HEK293 (cell line): ENCODE data around the gene SMIM20.

ENCODE experiments used
- CTCF ChIA-PET: fragments of 350-600 bp; formaldehyde crosslinking; extraction: SDS; loops from one replicate; lab custom pipeline; 2021; ENCODE audit warnings: antibody characterized with exemption; lab: Yijun Ruan, JAX
- POLR2A ChIA-PET: fragments of 300-600 bp; formaldehyde crosslinking; extraction: SDS; loops from one replicate; lab custom pipeline; 2020; ENCODE audit warnings: antibody characterized with exemption, inconsistent platforms; lab: Yijun Ruan, JAX
- H3K27ac ChIP-seq: fragments of 200-500 bp; sonication (Bioruptor generic); 2 replicates; pipeline ENCODE4 v1.5.1; 2014; ENCODE audit warnings: low read depth, low read length, control low read depth, inconsistent platforms; ENCODE audit errors: extremely low read depth
- H3K36me3 ChIP-seq, 2 experiments: fragments of 200-500 bp in 1 of 2; sonication (Bioruptor generic) in 1 of 2; 1 replicate in 1 of 2; 2 replicates in 1 of 2; pipeline ENCODE4 v1.5.1; 2014 to 2017; ENCODE audit warnings: inconsistent platforms in 2 of 2, low read length in 2 of 2; ENCODE audit not compliant: control insufficient read depth in 2 of 2, insufficient read depth in 1 of 2
- H3K4me1 ChIP-seq: fragments of 200-500 bp; sonication (Bioruptor generic); 2 replicates; pipeline ENCODE4 v1.5.1; 2014; ENCODE audit warnings: mild to moderate bottlenecking, low read length, inconsistent platforms; ENCODE audit not compliant: control insufficient read depth, insufficient read depth
- H3K4me3 ChIP-seq: 2 replicates; pipeline ENCODE4 v1.5.1; 2011; ENCODE audit warnings: low read depth, mild to moderate bottlenecking, control low read depth, low read length, moderate library complexity
- H3K9me3 ChIP-seq: fragments of 200-500 bp; sonication (Bioruptor generic); 2 replicates; pipeline ENCODE4 v1.5.1; 2014; ENCODE audit warnings: low read depth, low read length, inconsistent platforms; ENCODE audit not compliant: control insufficient read depth, insufficient read depth
- MYNN ChIP-seq: fragments of 450-650 bp; formaldehyde crosslinking; IDR thresholded peaks from 2 replicates; pipeline ENCODE4 v1.5.1; 2016; ENCODE audit warnings: missing biosample characterization, missing genetic modification characterization, borderline replicate concordance
- ZBTB7A ChIP-seq: fragments of 450-650 bp; formaldehyde crosslinking; IDR thresholded peaks from 2 replicates; pipeline ENCODE4 v1.5.1; 2016; ENCODE audit warnings: low read depth, missing biosample characterization, missing genetic modification characterization
- ZBTB8A ChIP-seq: fragments of 450-650 bp; formaldehyde crosslinking; IDR thresholded peaks from 2 replicates; pipeline ENCODE4 v1.5.1; 2016; ENCODE audit warnings: missing biosample characterization, missing genetic modification characterization
- ZFP37 ChIP-seq: fragments of 450-650 bp; formaldehyde crosslinking; IDR thresholded peaks from 2 replicates; pipeline ENCODE4 v1.5.1; 2016; ENCODE audit warnings: missing biosample characterization, missing genetic modification characterization
- ZIC2 ChIP-seq: fragments of 450-650 bp; formaldehyde crosslinking; IDR thresholded peaks from 2 replicates; pipeline ENCODE4 v1.5.1; 2016; ENCODE audit warnings: missing biosample characterization, missing genetic modification characterization
- ZNF112 ChIP-seq: fragments of 450-650 bp; formaldehyde crosslinking; IDR thresholded peaks from 2 replicates; pipeline ENCODE4 v1.5.0; 2017; ENCODE audit warnings: missing biosample characterization, missing genetic modification characterization
- ZNF169 ChIP-seq: fragments of 450-650 bp; formaldehyde crosslinking; IDR thresholded peaks from 2 replicates; pipeline ENCODE4 v1.5.1; 2016; ENCODE audit warnings: missing biosample characterization, missing genetic modification characterization
- ZNF214 ChIP-seq: fragments of 450-650 bp; formaldehyde crosslinking; IDR thresholded peaks from 2 replicates; pipeline ENCODE4 v1.5.1; 2017; ENCODE audit warnings: missing biosample characterization, mild to moderate bottlenecking, missing genetic modification characterization, borderline replicate concordance
- ZNF366 ChIP-seq: fragments of 450-650 bp; formaldehyde crosslinking; conservative IDR thresholded peaks from 2 replicates; pipeline ENCODE4 v1.5.1; 2016; ENCODE audit warnings: missing biosample characterization, missing genetic modification characterization
- ZNF416 ChIP-seq: fragments of 450-650 bp; formaldehyde crosslinking; IDR thresholded peaks from 2 replicates; pipeline ENCODE4 v1.5.1; 2016; ENCODE audit warnings: missing biosample characterization, missing genetic modification characterization
- ZNF555 ChIP-seq: fragments of 450-650 bp; formaldehyde crosslinking; conservative IDR thresholded peaks from 2 replicates; pipeline ENCODE4 v1.5.1; 2017; ENCODE audit warnings: missing biosample characterization, mild to moderate bottlenecking, missing genetic modification characterization, inconsistent platforms
- ZNF701 ChIP-seq: fragments of 450-650 bp; formaldehyde crosslinking; IDR thresholded peaks from 2 replicates; pipeline ENCODE4 v1.5.1; 2016; ENCODE audit warnings: missing biosample characterization, missing genetic modification characterization
- ZNF837 ChIP-seq: fragments of 450-650 bp; formaldehyde crosslinking; IDR thresholded peaks from 2 replicates; pipeline ENCODE4 v1.5.1; 2016; ENCODE audit warnings: missing biosample characterization, missing genetic modification characterization
- TF ChIP-seq, protein P1 (sequence below): fragments of 450-650 bp; formaldehyde crosslinking; IDR thresholded peaks from 2 replicates; pipeline ENCODE4 v1.5.1; 2016; ENCODE audit warnings: missing biosample characterization, missing genetic modification characterization
- TF ChIP-seq, protein P2 (sequence below): fragments of 450-650 bp; formaldehyde crosslinking; conservative IDR thresholded peaks from 2 replicates; pipeline ENCODE4 v1.5.1; 2016; ENCODE audit warnings: low read depth, missing biosample characterization, missing genetic modification characterization
- TF ChIP-seq, protein P3 (sequence below): fragments of 450-650 bp; formaldehyde crosslinking; IDR thresholded peaks from 2 replicates; pipeline ENCODE4 v1.5.1; 2016; ENCODE audit warnings: missing biosample characterization, missing genetic modification characterization, borderline replicate concordance
- TF ChIP-seq, protein P4 (sequence below): fragments of 450-650 bp; formaldehyde crosslinking; IDR thresholded peaks from 2 replicates; pipeline ENCODE4 v1.5.1; 2016; ENCODE audit warnings: missing biosample characterization, missing genetic modification characterization, low read depth
- TF ChIP-seq, protein P5 (sequence below): IDR thresholded peaks from 2 replicates; pipeline ENCODE4 v1.6.1; 2011; ENCODE audit warnings: mild to moderate bottlenecking, low read depth, low read length, borderline replicate concordance

SMIM20 gene

DNA sequence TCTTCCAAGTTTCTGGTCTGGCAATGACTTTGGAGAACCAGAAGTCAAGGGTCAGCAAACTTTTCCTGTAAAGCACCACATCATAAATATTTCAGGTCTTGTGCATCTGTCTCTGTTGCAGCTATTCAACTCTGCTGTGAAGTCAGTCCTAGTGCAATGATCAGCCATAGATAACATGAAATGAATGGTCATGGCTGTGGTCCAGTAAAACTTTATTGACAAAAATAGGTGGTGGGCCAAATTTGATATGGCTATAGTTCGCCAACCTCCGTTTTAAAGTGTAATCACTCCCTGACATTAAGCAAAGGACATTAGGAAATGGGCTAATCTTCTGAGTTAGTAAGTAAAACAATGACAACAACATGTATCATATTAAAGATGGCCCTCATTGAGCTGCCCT lies 30.5 kb upstream of the SMIM20 start (continued):
- TF ChIP-seq, protein P1, sequence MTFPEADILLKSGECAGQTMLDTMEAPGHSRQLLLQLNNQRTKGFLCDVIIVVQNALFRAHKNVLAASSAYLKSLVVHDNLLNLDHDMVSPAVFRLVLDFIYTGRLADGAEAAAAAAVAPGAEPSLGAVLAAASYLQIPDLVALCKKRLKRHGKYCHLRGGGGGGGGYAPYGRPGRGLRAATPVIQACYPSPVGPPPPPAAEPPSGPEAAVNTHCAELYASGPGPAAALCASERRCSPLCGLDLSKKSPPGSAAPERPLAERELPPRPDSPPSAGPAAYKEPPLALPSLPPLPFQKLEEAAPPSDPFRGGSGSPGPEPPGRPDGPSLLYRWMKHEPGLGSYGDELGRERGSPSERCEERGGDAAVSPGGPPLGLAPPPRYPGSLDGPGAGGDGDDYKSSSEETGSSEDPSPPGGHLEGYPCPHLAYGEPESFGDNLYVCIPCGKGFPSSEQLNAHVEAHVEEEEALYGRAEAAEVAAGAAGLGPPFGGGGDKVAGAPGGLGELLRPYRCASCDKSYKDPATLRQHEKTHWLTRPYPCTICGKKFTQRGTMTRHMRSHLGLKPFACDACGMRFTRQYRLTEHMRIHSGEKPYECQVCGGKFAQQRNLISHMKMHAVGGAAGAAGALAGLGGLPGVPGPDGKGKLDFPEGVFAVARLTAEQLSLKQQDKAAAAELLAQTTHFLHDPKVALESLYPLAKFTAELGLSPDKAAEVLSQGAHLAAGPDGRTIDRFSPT = no peak
- TF ChIP-seq, protein P2, sequence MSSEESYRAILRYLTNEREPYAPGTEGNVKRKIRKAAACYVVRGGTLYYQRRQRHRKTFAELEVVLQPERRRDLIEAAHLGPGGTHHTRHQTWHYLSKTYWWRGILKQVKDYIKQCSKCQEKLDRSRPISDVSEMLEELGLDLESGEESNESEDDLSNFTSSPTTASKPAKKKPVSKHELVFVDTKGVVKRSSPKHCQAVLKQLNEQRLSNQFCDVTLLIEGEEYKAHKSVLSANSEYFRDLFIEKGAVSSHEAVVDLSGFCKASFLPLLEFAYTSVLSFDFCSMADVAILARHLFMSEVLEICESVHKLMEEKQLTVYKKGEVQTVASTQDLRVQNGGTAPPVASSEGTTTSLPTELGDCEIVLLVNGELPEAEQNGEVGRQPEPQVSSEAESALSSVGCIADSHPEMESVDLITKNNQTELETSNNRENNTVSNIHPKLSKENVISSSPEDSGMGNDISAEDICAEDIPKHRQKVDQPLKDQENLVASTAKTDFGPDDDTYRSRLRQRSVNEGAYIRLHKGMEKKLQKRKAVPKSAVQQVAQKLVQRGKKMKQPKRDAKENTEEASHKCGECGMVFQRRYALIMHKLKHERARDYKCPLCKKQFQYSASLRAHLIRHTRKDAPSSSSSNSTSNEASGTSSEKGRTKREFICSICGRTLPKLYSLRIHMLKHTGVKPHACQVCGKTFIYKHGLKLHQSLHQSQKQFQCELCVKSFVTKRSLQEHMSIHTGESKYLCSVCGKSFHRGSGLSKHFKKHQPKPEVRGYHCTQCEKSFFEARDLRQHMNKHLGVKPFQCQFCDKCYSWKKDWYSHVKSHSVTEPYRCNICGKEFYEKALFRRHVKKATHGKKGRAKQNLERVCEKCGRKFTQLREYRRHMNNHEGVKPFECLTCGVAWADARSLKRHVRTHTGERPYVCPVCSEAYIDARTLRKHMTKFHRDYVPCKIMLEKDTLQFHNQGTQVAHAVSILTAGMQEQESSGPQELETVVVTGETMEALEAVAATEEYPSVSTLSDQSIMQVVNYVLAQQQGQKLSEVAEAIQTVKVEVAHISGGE (tag by site-specific recombination) = no peak
- no peak for TF ChIP-seq ZNF214 (tag by site-specific recombination)
- TF ChIP-seq, protein P3, sequence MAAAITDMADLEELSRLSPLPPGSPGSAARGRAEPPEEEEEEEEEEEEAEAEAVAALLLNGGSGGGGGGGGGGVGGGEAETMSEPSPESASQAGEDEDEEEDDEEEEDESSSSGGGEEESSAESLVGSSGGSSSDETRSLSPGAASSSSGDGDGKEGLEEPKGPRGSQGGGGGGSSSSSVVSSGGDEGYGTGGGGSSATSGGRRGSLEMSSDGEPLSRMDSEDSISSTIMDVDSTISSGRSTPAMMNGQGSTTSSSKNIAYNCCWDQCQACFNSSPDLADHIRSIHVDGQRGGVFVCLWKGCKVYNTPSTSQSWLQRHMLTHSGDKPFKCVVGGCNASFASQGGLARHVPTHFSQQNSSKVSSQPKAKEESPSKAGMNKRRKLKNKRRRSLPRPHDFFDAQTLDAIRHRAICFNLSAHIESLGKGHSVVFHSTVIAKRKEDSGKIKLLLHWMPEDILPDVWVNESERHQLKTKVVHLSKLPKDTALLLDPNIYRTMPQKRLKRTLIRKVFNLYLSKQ (tag by site-specific recombination) = no peak

DNA sequence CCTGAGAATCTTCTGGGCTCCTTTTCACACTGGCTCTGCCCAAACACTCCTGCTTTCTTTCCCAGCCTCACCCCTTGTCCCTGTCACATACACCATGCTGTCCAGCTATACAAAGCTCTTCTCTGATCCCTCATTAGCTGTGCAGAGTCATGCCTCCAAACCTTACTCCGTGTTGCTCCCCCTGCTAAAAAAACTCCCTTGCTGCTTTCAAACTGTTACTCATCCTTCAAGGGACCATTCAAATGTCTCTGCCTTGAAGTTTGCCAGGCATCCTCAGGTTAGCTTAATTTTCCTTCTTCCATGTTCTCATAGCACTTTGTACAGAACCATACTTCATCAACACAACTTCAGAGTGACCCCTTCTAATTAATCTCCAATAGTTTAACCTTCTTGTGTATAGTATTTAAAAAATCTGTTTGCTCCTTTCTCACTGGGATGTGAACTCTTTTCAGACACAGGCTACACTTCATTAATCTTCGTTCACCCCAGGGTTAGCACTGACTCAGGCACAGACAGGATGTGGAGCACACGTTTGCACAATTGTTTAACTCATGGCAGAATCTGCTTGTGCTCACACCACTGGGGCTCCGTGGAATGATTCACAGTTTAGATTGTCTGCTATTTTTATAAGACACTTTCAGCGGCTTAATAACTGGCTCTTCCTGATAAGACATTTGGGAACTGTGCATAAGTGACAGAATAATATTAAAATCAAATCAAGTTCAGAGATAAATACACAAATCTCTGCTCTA lies 29.8 kb upstream of the SMIM20 start:
- Histone ChIP-seq H3K4me1 (no peaks in the 10 kb centered on the region), H3K36me3 (no peaks in the 10 kb centered on the region), H3K9me3 (no peaks in the 10 kb centered on the region), H3K27ac (no peak overlapping the region), H3K4me3 (no peak overlapping the region)
- ChIA-PET CTCF (no interaction called here), POLR2A (no interaction called here)
- TF ChIP-seq ZNF169 (tag by site-specific recombination) (no peak), ZBTB8A (no peak), ZNF837 (tag by site-specific recombination) (no peak), ZBTB7A (tag by site-specific recombination) (no peak)

DNA sequence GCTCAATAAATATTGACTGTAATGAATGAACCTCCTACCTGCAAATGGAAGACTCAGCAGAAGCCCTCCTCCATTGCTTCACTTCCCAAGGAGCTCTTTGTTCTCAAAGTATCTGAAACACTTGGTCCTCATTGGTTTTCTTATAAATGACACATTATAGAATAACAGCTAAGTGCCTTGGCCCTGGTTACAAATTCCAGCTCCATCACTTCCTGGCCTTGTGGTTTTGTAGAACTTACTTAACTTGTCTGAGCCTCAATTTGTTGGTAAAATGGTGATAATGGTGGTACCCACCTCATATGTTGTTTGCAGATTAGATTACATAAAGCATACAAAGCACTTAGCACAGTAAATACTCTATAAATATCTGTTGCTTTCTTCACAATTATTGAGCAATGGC lies 25.2 kb upstream of the SMIM20 start:
- H3K36me3 ChIP-seq = no peaks in the 10 kb centered on the region
- TF ChIP-seq ZNF701 (tag by site-specific recombination) (no peak), ZNF366 (no peak), ZNF112 (no peak), ZFP37 (tag by site-specific recombination) (no peak), ZNF416 (no peak), ZNF555 (tag by site-specific recombination) (no peak), MYNN (tag by site-specific recombination) (no peak), ZIC2 (no peak)
- TF ChIP-seq, protein P4, sequence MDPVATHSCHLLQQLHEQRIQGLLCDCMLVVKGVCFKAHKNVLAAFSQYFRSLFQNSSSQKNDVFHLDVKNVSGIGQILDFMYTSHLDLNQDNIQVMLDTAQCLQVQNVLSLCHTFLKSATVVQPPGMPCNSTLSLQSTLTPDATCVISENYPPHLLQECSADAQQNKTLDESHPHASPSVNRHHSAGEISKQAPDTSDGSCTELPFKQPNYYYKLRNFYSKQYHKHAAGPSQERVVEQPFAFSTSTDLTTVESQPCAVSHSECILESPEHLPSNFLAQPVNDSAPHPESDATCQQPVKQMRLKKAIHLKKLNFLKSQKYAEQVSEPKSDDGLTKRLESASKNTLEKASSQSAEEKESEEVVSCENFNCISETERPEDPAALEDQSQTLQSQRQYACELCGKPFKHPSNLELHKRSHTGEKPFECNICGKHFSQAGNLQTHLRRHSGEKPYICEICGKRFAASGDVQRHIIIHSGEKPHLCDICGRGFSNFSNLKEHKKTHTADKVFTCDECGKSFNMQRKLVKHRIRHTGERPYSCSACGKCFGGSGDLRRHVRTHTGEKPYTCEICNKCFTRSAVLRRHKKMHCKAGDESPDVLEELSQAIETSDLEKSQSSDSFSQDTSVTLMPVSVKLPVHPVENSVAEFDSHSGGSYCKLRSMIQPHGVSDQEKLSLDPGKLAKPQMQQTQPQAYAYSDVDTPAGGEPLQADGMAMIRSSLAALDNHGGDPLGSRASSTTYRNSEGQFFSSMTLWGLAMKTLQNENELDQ (tag by site-specific recombination) = no peak
- TF ChIP-seq, protein P5, sequence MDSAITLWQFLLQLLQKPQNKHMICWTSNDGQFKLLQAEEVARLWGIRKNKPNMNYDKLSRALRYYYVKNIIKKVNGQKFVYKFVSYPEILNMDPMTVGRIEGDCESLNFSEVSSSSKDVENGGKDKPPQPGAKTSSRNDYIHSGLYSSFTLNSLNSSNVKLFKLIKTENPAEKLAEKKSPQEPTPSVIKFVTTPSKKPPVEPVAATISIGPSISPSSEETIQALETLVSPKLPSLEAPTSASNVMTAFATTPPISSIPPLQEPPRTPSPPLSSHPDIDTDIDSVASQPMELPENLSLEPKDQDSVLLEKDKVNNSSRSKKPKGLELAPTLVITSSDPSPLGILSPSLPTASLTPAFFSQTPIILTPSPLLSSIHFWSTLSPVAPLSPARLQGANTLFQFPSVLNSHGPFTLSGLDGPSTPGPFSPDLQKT = no peak
- H3K4me3 ChIP-seq = no peak overlapping the region
- POLR2A ChIA-PET = no interaction called here
- no peaks in the 10 kb centered on the region for H3K9me3 ChIP-seq
- no peak overlapping the region for H3K27ac ChIP-seq
- CTCF ChIA-PET = interaction anchor here (1.0 kb wide), 1 partner anchor 99 kb away, joined by 3 read pairs; no protein-coding TSS in a partner anchor
- H3K4me1 ChIP-seq = no peaks in the 10 kb centered on the region
